Sciatic nerve (tissue), 2 donors: ENCODE data around the gene AQP10. TPM values are rescaled to one million over a fixed set of nuclear protein-coding genes. Genes with fewer than 3 reads are reported as not detected.
"Not testable (repeated sequence)": the region's sequence is repeated elsewhere in the genome, so short reads cannot be mapped to it uniquely, and the experiment has no call there.

ENCODE experiments used
- ATAC-seq: fragments of 200-7000 bp; cut with Tn5 transposase; one replicate; pipeline ENCODE4 v1.9.1; 2020; ENCODE audit warnings: mild to moderate bottlenecking, moderate library complexity
- DNase-seq: peaks from one replicate; pipeline ENCODE4 v3.0.0-alpha.2; 2020; ENCODE audit warnings: low spot score
- intact Hi-C: fragments of 100-400 bp; cut with DNase I; formaldehyde crosslinking; loops from one replicate; pipeline ENCODE4 v1.14.2; 2022
- total RNA-seq: library from RNA; stranded (reverse); fragmentation: NEBNext Ultra II Directional; extraction: Animal tissue kit (Norgen Biotek cat#: 25700); gene quantifications from one replicate; pipeline ENCODE4 v1.2.1, GENCODE V29; 2021
- donor health status: DM: no; HTN: no; CAD: no.
- donor health status: DM: no; HTN: no; CAD: no.

Gene AQP10
- total RNA-seq, 1 donor from 2014 or later, result not detected

DNA sequence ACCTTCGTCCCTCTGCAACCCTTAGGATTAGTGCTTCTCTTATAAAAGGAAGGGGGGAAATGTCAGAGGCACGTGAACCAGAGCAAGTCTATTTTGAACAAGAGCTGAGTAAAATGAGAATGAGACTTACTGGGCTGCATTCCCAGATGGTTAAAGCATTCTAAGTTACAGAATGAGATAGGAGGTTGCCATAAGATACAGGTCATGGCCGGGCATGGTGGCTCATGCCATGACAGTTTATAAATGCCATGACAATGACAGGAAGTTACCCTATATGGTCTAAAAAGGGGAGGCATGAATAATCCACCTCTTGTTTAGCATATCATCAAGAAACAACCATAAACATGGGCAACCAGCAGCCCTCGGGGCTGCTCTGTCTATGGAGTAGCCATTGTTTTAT lies 2.5 kb upstream of the AQP10 start:
- DNase-seq (no peak), ATAC-seq (no peak)
- intact Hi-C loops, result no loop called here

DNA sequence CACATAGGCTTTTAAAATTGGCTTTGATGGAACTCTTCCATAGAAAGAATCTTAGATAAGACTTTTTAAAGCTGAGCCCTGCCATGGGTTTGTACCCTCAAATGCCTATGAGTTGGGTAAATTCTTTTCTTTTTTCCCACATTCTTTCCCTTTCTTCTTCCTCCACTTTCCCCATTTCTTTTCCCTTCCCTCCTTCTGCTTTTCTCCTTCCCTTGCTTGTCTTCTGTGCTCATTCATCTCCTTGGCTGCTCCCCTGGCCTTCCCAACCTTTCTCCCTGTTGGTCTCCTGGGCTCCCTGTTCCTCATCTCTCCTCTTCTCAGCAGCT lies 679 bp downstream of the AQP10 start:
- DNase-seq, ATAC-seq: not testable (repeated sequence)
- intact Hi-C loops, result loop anchor here (10.0 kb wide), 1 partner anchor 233 kb away; the partner anchor contains the start of gene UBE2Q1

DNA sequence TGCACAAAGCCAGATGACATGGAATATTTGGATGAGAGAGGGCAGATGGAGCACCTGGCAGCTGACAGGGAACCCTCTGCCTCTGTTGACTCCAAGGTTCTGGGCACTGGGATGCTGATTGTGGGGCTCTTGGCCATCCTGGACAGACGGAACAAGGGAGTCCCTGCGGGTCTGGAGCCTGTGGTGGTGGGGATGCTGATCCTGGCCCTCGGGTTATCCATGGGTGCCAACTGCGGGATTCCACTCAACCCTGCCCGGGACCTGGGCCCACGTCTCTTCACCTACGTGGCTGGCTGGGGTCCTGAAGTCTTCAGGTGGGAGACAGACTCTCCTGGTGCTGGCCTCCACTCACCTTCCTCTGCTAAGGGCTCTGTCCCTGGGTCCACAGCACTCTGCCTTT lies 2.6 kb downstream of the AQP10 start:
- ATAC-seq (no peak), DNase-seq (no peak)
- intact Hi-C loops, result loop anchor here (10.0 kb wide), 1 partner anchor 231 kb away; the partner anchor contains the start of gene UBE2Q1

DNA sequence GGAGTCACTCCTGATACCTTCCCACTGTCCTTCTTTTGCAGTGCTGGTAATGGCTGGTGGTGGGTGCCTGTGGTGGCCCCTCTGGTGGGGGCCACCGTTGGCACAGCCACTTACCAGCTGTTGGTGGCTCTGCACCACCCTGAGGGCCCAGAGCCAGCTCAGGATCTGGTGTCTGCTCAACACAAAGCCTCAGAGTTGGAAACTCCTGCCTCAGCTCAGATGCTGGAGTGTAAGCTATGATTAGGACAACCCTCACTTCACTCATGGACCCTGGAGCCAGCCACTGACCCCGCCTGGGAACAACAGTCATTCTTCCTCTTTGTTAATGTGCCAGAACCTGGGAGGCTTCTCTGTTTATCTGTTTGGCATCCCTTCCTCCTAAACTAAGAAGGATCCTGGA lies 3.3 kb downstream of the AQP10 start:
- ATAC-seq, result no peak
- no peak for DNase-seq
- intact Hi-C loops, result loop anchor here (10.0 kb wide), 1 partner anchor 231 kb away; the partner anchor contains the start of gene UBE2Q1

DNA sequence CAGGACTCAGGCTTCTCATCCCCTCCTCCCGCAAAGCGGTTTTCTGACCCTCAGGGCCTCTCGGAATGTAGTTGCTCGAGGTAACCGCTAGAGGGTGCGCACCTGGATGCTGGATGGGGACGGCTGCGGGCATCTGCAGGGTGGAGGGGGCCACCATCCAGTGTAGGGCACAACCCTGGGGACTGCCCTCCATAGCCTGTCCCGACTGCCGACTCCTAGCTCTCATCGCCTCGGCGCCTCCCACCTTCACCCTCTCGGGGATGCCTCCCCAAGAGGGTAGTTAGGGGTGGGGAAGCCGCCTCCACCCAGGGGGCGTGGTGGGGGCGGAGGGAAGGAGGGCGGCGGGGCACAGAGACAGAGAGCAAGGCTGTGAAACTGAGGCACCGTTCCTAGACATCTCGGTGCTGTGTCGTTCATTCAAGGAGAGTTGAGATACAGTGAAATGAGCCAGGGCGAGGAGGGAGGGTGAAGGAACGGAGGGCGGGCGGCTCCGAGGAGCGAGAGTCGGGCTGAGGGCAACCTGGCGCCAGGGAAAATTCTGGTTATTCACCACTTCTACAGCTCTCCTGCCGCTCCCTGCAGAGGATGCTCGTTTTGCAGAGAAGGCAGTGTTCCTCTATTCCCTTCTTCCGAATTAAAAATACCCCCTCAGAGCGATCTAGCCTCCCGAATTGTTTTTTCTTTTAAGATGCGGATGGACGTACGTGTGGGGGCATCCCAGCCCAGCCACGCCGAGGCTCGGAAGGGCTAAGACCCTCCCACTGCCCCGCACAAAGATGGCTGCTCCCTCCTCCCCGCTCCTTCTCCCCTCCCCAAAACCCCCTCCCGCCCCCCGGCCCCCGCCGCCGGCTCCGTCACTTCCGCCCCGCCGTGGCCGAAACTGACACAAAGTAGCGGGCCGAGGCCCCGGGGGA lies 4.0 kb downstream of the AQP10 start, which contains the start of gene ATP8B2:
ATP8B2 (plus strand) TSS at position 857 of the 914 bp plus-strand sequence. CDS start 2,617 bp downstream, outside the sequence.
- DNase-seq (peak; percentile 87), ATAC-seq (peak; percentile 67)
- intact Hi-C loops, result loop anchor here (10.0 kb wide), 1 partner anchor 230 kb away; the partner anchor contains the start of gene UBE2Q1

DNA sequence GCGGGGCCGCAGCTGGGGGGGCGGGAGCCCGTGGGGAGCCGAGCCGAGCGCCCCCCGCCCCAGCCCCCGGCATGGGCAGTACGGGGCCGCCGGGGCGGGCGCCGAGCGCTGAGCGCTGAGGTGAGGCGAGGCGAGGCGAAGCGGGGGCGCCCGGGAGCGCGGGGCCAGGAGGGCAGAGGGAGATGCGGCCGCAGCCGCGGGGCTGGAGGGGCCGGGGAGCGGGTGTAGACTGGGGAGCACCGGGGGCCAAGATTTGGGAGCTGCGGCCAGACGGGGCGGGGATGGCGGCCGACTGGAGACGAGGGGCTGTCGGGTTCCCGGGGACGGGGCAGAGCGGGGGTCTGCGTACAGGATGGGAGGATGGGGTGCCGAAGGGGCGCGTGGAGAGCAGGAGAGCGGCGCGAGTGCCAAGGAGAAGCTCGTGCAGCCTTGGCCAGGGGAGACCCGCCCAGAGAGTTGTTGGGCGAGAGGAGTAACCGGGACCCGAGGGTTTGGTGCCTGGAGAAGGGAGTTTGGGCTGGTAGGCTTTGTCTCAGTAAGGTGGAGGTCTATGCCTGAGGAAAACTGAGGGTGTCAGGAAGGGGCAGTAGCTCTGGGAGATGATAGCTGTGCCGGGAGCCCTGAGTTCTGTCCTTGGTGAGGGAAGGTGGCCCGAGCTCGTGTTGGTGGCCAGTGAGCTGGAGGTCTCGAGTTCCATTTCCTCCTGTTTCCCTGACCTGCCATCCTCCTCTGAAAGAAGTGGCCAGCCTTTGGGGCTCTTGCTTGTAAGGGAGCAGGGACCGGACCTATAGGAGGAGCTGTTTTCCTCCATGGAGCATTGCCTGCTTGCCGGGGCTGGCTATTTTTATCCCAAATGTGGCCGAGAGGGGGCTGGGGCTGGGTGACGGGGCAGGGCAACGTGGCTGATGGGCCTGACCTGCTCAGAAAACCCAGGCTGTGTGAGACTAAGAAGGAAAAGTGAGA lies 5.0 kb downstream of the AQP10 start:
- DNase-seq, result peak; percentile 82
- peak; percentile 59 for ATAC-seq
- intact Hi-C loops, result loop anchor here (10.0 kb wide), 1 partner anchor 229 kb away; the partner anchor contains the start of gene UBE2Q1

DNA sequence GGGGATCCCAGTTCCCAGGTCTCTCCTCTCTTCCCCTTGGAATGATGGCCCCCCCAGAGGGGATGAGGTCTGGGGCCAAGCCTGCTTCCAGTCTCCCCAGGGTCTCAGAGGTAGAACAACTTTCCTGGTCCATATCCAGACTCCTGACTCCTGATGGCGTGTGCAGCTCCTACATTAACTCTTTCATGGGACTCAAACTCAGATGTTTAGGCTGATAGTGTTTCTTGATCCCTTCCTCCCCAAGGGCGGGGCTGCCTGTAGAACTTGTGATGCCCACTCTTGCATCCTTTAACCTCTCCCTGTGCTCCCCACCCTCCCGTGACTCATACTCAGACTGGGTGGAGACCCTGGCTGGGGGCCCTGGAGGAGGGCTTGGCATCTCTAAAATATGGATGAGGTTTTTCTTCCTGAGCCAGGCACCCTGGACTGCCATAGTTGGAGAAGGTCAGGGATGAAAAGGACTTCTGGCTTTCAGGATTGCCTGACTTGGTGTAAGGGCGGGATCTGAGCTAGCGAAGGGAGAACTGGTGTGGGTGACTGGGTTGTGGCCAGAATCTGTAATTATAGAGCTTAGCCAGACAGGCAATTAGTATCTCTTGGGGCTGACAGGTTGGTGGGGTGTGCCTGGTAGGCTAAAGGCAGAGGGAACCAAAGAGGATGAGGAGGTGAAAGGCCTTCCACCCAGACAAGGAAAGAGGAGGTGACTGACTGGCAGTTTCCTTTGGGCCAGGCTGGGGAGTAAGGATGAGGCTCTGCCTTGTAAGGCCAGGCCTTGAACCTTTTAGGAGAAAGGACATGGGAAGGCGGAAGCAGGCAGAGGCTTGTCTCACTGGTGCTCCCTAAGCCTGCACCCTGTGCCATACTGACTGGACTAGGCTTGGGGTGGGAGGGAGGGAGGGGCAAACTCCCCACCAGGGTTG lies 5.9 kb downstream of the AQP10 start:
- intact Hi-C loops, result loop anchor here (10.0 kb wide), 1 partner anchor 228 kb away; the partner anchor contains the start of gene UBE2Q1
- ATAC-seq, result peak; percentile 64
- peak; percentile 79 for DNase-seq

DNA sequence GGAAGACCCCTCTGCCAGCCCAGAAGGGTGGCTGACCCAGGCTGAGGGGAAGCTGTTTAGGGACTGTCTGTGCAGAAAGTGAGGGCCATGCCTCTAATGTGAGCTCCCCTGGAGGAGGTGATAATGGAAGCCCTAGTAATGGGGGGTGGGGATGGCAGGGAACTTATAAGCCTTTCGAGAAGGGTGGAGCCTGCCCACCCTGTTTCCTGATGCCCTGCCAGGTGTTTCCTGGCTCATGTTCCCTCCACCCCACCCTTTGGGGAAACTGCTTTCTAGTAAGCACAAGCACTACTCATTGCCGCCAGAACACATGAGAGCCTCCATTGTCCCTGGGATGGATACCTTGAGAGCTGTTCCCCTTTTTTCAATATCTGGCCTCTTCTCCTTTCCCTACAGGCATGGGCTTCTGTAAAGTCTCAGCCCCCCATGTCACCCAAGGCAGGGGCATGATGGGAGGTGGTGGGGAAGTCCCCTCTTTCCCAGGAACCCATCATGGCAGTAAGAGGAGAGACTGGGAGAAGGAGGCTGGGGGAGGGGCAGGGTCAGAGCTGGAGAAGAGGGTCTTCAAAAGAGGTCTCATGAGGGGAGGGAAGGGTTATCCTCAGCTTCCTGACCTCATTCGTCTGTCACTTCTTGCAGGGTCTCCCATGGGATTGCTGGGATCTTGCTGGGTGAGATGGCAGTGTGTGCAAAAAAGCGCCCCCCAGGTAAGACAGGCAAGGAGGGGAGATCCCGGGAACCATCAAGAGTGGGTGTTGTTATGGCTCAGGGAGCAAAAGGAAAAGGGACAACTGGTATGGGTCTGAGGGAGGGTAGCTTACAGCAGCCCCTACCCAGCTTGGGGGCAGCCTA lies 6.8 kb downstream of the AQP10 start:
- intact Hi-C loops, result loop anchor here (10.0 kb wide), 1 partner anchor 227 kb away; the partner anchor contains the start of gene UBE2Q1
- DNase-seq (no peak), ATAC-seq (no peak)

DNA sequence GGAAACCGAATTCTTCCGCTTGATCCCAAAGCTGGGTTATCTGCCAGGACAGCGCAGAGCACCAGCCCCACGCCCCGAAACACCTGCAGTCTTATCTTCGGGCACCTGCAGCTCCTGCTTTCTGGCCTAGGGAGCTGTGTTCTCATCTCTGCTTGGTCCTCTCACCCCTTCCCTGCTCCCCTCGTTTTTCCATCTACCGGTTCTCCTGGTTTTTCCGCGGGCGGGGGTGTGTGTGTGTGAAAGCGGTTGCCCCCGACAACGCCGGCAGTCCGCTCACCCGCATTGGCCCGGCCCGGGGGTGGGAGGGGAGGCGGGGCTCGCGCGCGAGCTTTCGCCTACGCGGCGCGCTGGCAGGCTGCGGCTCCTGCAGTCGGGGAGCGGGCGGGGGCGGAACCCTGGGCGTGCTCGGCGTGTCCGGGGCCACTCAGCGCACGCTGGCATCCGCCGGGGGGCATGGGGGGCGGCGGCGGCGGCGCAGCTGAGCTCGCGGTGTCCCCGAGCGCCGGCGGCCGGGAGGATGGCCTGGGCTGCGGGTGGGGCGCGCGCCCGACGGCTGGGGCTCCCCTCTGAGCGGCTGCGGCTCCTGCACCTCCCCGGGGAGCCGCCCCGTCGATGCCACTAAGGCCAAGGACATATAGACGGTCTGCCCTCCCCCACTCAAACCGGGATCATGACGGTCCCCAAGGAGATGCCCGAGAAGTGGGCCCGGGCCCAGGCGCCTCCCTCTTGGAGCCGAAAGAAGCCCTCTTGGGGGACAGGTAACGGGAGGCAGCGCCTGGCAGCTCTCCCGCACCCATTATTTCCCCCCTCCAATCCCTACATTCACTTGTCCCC lies 7.6 kb downstream of the AQP10 start:
- peak; percentile 90 for DNase-seq
- ATAC-seq, result peak; percentile 67
- intact Hi-C loops, result loop anchor here (10.0 kb wide), 1 partner anchor 226 kb away; the partner anchor contains the start of gene UBE2Q1

DNA sequence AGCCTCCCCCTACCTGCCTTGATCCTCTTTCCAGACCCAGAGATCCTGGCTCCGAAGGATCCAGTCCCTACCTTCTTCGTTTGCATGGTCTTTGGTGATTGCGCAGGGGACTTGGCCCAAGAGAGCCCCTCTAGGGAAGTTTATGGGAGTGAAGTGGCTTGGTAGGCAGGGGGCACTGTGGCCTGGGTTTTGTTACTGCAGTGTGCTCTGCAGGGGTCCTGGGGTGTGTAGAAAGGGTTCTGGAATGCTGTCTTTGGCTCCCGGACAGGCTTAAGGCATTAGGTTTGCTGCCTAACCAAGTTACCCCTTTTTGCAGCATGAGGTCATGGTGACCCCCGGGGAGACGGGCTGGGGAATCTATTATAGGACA lies 8.2 kb downstream of the AQP10 start:
- DNase-seq (no peak), ATAC-seq (no peak)
- intact Hi-C loops, result loop anchor here (10.0 kb wide), 1 partner anchor 226 kb away; the partner anchor contains the start of gene UBE2Q1

DNA sequence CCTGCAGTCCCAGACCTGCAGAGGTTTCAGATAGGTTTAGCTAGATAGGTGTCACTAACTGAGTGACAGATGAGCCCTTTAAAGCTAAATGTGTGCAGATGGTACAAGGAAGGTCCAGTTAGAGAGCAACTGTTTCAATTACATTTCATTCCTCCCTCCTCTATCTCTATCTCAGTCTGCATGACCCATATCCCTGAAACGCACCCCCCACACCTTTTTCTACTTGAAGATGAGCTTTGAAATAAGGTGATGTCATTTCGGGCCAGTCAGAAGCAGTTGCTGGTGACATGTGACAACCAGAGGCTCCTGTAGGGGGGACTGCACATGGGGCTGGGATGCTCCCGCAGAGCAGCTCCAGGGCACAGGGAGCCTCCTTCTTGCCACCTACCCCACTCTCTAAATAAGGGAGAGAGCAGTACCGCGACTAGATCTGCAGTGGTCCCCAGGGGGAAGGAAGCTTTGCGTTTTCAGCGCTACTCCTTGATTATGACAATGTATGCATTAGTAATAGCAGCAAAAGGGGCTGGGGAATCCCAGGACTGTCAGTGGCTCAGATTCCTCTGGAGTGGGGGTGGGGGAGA lies 8.7 kb downstream of the AQP10 start:
- intact Hi-C loops, result loop anchor here (10.0 kb wide), 1 partner anchor 225 kb away; the partner anchor contains the start of gene UBE2Q1
- DNase-seq (no peak), ATAC-seq (no peak)

DNA sequence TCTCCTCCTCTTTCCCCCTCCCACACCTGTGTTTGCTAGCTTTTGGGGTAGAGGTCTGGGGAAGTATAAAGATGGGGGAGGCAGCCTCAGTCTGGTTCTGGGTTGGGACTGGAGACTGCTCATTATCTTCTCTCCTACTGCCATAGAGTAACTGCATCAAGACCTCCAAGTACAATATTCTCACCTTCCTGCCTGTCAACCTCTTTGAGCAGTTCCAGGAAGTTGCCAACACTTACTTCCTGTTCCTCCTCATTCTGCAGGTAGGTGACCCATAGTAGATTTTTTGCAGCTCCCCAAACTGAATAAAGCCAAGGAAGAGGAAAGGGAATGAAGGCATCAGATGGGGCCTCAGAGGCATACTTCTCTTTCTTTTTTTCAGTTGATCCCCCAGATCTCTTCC lies 9.8 kb downstream of the AQP10 start:
- DNase-seq (no peak), ATAC-seq (no peak)
- intact Hi-C loops, result no loop called here

DNA sequence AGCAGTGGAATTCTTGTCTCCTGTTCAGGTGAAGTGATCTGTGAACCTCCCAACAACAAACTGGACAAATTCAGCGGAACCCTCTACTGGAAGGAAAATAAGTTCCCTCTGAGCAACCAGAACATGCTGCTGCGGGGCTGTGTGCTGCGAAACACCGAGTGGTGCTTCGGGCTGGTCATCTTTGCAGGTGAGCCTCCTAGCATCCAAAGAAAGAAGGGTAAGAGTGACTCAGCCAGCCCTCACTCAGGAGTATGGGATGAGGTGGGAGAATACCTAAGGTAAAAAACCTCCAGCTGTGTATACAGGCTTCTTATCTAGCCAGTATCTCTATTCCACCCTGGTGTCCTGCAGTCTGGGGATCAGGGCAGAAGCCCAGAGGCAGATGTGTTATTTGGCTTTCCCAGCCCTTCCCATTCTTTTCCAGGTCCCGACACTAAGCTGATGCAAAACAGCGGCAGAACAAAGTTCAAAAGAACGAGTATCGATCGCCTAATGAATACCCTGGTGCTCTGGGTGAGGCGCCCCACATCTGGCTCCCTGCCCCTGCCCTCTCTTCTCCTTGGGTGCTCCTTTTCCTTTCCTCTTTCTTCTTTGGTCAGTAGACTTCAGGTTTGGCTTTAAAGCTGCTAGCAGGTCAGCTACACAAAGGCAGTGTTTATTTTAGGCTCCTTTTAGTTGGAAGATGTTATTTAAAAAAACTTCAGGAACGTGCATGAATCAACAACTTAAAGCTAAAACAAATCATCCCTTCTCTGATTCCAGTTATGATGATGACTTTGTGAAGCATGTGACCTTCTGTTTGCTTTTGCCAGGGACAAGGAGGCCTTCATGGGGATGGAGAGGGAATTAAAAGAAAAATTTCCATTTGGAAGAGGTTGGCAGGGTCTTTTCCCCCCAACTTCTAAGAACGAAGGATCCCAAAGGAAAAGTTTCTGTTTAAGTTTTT lies 13.5 kb downstream of the AQP10 start:
- no peak for DNase-seq
- intact Hi-C loops, result no loop called here
- ATAC-seq, result peak; percentile 67

DNA sequence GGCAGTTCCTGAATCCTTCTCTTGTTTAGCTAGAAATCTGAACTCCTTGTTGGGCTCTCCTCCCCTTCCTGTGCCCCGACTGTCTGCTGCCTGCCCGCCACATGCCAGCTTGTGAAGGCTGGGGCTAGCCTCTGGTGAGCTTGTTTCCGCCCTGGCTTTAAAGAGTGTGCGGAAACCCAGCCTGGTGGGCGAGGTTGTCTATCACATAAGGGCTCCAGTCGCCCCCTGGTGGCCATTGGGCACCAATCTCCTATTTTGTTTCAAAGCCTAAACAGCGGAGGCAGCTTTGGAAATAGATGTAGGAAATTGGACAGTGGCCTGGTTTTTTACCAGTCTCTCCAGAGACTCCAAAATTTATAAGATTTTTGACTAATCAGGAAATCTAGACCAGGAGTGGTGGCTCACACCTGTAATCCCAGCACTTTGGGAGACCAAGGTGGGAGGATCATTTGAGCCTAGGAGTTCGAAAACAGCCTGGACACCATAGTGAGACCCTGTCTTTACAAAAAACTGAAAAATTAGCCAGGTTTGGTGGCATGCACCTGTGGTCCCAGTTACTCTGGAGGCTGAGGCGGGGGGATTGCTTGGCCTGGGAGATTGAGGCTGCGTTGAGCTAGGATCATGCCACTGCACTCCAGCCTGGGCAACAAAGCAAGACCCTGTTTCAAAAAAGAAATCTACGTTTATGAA lies 14.3 kb downstream of the AQP10 start:
- DNase-seq (peak; percentile 91), ATAC-seq (peak; percentile 80)
- intact Hi-C loops, result no loop called here
